Transverse colon (tissue), 4 donors: ENCODE data around the gene PACC1. TPM values are rescaled to one million over a fixed set of nuclear protein-coding genes. Genes with fewer than 3 reads are reported as not detected.

Source experiments
- DNase-seq: peaks from one replicate; pipeline ENCODE4 v3.0.0-alpha.2; 2019
- H3K27ac ChIP-seq, 4 donors: fragments of 200-600 bp; sonication (generic); 2 replicates each; pipeline ENCODE4 v1.5.1; 2016 to 2018; ENCODE audit warnings: inconsistent platforms in 4 of 4
- H3K27me3 ChIP-seq: fragments of 200-600 bp; sonication (generic); 2 replicates; pipeline ENCODE4 v1.5.1; 2017; ENCODE audit warnings: inconsistent platforms
- H3K36me3 ChIP-seq, 4 donors: fragments of 200-600 bp; sonication (generic); 2 replicates each; pipeline ENCODE4 v1.5.1; 2017 to 2019; ENCODE audit warnings: inconsistent platforms in 4 of 4
- H3K4me1 ChIP-seq, 4 donors: fragments of 200-600 bp; sonication (generic); 2 replicates each; pipeline ENCODE4 v1.5.1; 2017 to 2020; ENCODE audit warnings: inconsistent platforms in 4 of 4
- H3K4me3 ChIP-seq, 4 donors: fragments of 200-600 bp; sonication (generic); 1 replicate in 1 of 4; 2 replicates in 3 of 4; pipeline versions ENCODE4 v1.5.1 to v1.6.1; 2017 to 2019; ENCODE audit warnings: inconsistent platforms in 4 of 4
- H3K9me3 ChIP-seq, 2 donors: fragments of 200-600 bp; sonication (generic); 2 replicates each; pipeline ENCODE4 v1.5.1; 2017 to 2019; ENCODE audit warnings: inconsistent platforms in 2 of 2
- CTCF ChIP-seq, 5 experiments: fragments of 200-600 bp in 3 of 5; fragments of 450-650 bp in 2 of 5; sonication (generic) in 3 of 5; IDR thresholded peaks; 1 replicate in 2 of 5; 2 replicates in 3 of 5; pipeline ENCODE4 v1.5.1; 2016 to 2017; ENCODE audit warnings: antibody characterized with exemption in 5 of 5, inconsistent platforms in 3 of 5, mild to moderate bottlenecking in 2 of 5, moderate library complexity in 1 of 5
- EP300 ChIP-seq: sonication (generic); formaldehyde crosslinking; IDR thresholded peaks from one replicate; pipeline ENCODE4 v1.6.1; 2017; ENCODE audit warnings: antibody characterized with exemption, low read depth
- POLR2A ChIP-seq: fragments of 450-650 bp; IDR thresholded peaks from one replicate; pipeline ENCODE4 v1.6.1; 2016; ENCODE audit warnings: antibody characterized with exemption, mild to moderate bottlenecking, moderate library complexity
- POLR2AphosphoS5 ChIP-seq, 3 donors: sonication (generic); formaldehyde crosslinking; IDR thresholded peaks; one replicate each; pipeline ENCODE4 v1.6.1; 2016; ENCODE audit warnings: antibody characterized with exemption in 3 of 3
- WGBS, 2 donors: methylation state at CpG; one replicate each; pipeline ENCODE4 v1.1.5; 2018; ENCODE audit warnings: low coverage in 1 of 2; 5-methylcytosine and 5-hydroxymethylcytosine counted together
- in situ Hi-C, 4 donors: fragments of 200-750 bp; cut with MboI; loops; one replicate each; pipeline versions ENCODE4 v1.15.0 to v1.15.1; 2017; ENCODE audit warnings: low sequenced_read_pairs in 3 of 4, low pct_ligation_motif_present in 1 of 4, low pct_unique_long_range_greater_than_20kb in 1 of 4
- intact Hi-C: fragments of 100-400 bp; cut with DNase I; formaldehyde crosslinking; loops from one replicate; pipeline ENCODE4 v1.15.1; 2023; ENCODE audit warnings: low total_unique reads
- total RNA-seq, 4 donors: library from RNA; depleted of rRNA; stranded (reverse); fragments of >200 nt; gene quantifications; one replicate each; pipeline ENCODE4 v1.1.0, GENCODE V29; 2016

The PACC1 gene
- total RNA-seq, 4 donors from 2014 or later, result 2.6 to 4.6 (median 2.7) TPM; not detected in 1

- no peaks in the 10 kb centered on the region for H3K36me3 ChIP-seq
- 92% methylated on average over 9 of the region's 9 CpGs; no CpG with 5 or more reads in 1 of the 2 donors for WGBS, 2 donors
- intact Hi-C loops (no loop called here), in situ Hi-C loops (loop anchor here in 2 of 4 donors (25.0 kb wide), 2 partner anchors 527 to 773 kb away; partner anchors contain the start of gene NEK2 (in 1 of the 2))
- peaks cover 0 to 6% (median 2%) of the 10 kb centered on the region in 4 donors for H3K4me1 ChIP-seq
- no peaks in the 10 kb centered on the region for H3K27me3 ChIP-seq
- no peaks in the 10 kb centered on the region for H3K9me3 ChIP-seq
- no peak for DNase-seq
- no peak overlapping the region for H3K4me3 ChIP-seq
- TF ChIP-seq POLR2AphosphoS5 (IDR thresholded peaks at IDR 0.05), result no peak
- TF ChIP-seq CTCF (IDR thresholded peaks at IDR 0.05), result no peak
- no peak for TF ChIP-seq POLR2A
- TF ChIP-seq EP300, result no peak
- H3K27ac ChIP-seq, result no peak overlapping the region
These were observed 45.7 kb upstream of the PACC1 start for GRCh38 chr1:212460376-212460775.

GRCh38 chr1:212459656-212460055 is 45.0 kb upstream of the PACC1 start:
- 87 to 89% methylated on average over 4 to 5 of the region's 5 CpGs for WGBS, 2 donors
- Histone ChIP-seq H3K36me3 (no peaks in the 10 kb centered on the region), H3K4me3 (no peak overlapping the region), H3K27me3 (no peaks in the 10 kb centered on the region), H3K27ac (no peak overlapping the region), H3K9me3 (no peaks in the 10 kb centered on the region), H3K4me1 (peaks cover 0 to 6% (median 2%) of the 10 kb centered on the region in 4 donors)
- intact Hi-C loops (loop anchor here (5.0 kb wide), 2 partner anchors 92 to 392 kb away; no protein-coding TSS in a partner anchor), in situ Hi-C loops (loop anchor here (5.0 to 25.0 kb wide), 6 partner anchors 85 to 772 kb away; partner anchors contain the start of gene NEK2 (in 1 of the 4))
- no peak for TF ChIP-seq POLR2A
- no peak for TF ChIP-seq POLR2AphosphoS5 (IDR thresholded peaks at IDR 0.05)
- TF ChIP-seq EP300, result no peak
- no peak for TF ChIP-seq CTCF (IDR thresholded peaks at IDR 0.05)
- no peak for DNase-seq

- Histone ChIP-seq H3K4me1 (peaks cover 0 to 6% (median 2%) of the 10 kb centered on the region in 4 donors), H3K27me3 (no peaks in the 10 kb centered on the region), H3K27ac (no peak overlapping the region), H3K4me3 (no peak overlapping the region), H3K36me3 (no peaks in the 10 kb centered on the region), H3K9me3 (no peaks in the 10 kb centered on the region)
- intact Hi-C loops (loop anchor here (5.0 kb wide), 2 partner anchors 92 to 392 kb away; no protein-coding TSS in a partner anchor), in situ Hi-C loops (loop anchor here (5.0 to 25.0 kb wide), 6 partner anchors 84 to 772 kb away; partner anchors contain the start of gene NEK2 (in 1 of the 4))
- DNase-seq, result no peak
- WGBS, 2 donors, result 30 to 38% methylated on average over 1 of the region's 1 CpG
- TF ChIP-seq POLR2A, result no peak
These were observed 44.1 kb upstream of the PACC1 start for GRCh38 chr1:212458817-212459216.

GRCh38 chr1:212457740-212458338 is 43.2 kb upstream of the PACC1 start:
- in situ Hi-C loops, result loop anchor here (5.0 to 25.0 kb wide), 6 partner anchors 83 to 771 kb away; partner anchors contain the start of gene NEK2 (in 1 of the 4)
- peak; percentile 52 for DNase-seq
- Histone ChIP-seq H3K27ac (no peak overlapping the region), H3K27me3 (no peaks in the 10 kb centered on the region), H3K36me3 (no peaks in the 10 kb centered on the region), H3K9me3 (no peaks in the 10 kb centered on the region), H3K4me3 (no peak overlapping the region), H3K4me1 (peaks cover 0 to 11% (median 2%) of the 10 kb centered on the region in 4 donors)
- TF ChIP-seq CTCF (IDR thresholded peaks at IDR 0.05), result peak; percentile 36 to 62 (median 49)
- no peak for TF ChIP-seq POLR2A
- intact Hi-C loops, result loop anchor here (5.0 kb wide), 2 partner anchors 91 to 391 kb away; no protein-coding TSS in a partner anchor
- WGBS, 2 donors, result 55 to 61% methylated on average over 6 to 8 of the region's 8 CpGs
